Putamen (tissue), 1 donor: ENCODE data around the gene CHRFAM7A.
"Not testable (repeated sequence)": the region's sequence is repeated elsewhere in the genome, so short reads cannot be mapped to it uniquely, and the experiment has no call there.

ENCODE experiments used
- DNase-seq: peaks from one replicate; pipeline ENCODE4 v3.0.0-alpha.2; 2016; ENCODE audit warnings: low spot score

CHRFAM7A gene

DNA sequence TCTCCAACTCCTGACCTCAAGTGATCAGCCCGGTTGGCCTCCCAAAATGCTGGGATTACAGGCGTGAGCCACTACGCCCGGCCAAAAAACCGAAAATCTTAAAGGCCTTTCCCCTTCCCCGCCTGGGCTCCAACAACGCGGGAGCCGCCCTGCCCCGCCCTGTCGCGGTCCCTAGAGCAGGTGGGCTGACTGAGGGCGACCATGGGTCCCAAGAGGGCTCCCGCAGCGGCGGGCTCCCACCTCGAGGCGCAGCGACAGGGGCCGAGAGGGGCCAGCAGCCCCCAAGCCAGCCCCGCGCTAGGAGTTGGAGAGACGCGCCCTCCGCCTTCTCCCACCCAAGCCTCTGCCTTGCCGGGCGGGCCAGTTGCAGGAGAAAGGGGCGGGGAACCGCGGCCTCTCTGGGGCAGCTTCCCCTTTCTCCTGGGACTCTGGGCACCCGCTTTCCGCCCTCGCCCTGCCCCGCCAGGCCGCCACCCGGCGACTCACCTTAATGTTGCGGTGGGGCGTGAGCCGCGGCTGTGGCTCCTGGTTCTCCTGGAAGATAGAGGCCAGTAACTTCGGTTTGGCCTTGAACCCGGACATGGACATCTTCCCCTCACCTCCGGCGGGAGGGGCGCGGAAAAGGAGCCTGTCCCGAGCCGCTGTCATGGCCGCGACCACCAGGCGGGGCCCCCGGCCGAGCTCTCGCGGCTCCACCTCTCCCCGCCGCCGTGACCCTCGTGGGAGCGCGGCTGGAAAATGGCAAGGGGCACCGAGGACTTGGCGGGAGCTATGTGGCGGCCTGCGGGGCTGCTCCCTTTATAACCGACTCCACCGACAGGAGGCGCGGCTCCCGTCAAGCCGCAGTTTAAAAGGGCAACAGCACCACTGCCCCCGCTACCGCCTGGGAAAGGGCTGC lies at the start of gene CHRFAM7A:
TSS of gene CHRFAM7A (minus strand) at position 775 of the 898 bp plus-strand sequence. CDS start 10,189 bp downstream, outside the sequence.
- DNase-seq = not testable (repeated sequence)

DNA sequence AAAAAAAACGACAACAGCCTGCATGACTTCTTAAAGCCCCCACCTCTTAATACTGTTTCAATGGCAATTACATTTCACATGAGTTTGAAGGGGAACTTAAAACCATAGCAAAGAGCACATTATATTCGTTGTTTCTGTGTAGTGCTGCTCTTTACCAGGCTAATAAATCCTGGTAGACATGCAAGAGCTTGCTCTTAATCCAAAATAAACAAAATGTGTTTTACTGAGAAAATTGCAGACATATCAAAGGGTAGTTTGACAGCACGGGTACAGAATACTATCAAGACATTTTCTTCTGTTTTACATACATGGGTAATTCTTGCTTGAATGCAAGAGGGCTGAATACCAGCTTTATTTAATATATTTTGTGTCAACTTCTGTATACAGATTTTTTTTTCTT lies 45.0 kb upstream of the CHRFAM7A start:
- DNase-seq = not testable (repeated sequence)

DNA sequence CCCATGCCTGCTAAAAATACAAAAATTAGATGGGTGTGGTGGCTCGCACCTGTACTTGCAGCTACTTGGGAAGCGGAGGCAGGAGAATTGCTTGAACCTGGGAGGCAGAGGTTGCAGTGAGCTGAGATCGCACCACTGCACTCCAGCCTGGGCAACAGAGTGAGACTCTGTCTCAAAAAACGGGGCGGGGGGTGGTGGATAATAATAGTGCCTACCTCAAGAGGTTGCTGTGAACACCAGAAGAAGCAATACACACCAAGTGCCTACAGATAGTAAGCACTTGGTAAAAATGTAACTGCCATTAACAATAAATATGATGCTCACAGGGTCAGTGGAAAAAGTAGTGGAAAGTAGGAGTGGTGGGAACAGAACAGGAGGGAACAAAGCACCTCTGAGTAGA lies 42.5 kb upstream of the CHRFAM7A start:
- DNase-seq = not testable (repeated sequence)

DNA sequence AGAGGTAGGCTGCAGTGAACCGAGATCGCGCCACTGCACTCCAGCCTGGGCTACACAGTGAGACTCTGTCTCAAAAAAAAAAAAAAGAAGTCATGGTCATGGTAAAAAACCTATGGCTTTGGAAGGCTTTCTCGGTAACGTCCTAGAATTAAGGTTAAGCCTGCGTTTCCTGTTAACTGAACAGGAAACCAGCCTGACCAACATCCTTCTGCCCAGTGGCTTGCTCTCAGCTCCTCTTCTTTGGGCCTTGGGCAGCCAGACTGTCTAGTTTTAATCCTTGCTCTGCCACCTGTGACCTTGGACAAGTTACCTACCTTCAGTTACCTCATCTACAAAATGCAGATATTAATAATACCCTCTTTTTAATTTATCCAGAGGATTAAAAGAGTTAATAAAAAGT lies 27.4 kb upstream of the CHRFAM7A start:
- DNase-seq = not testable (repeated sequence)

DNA sequence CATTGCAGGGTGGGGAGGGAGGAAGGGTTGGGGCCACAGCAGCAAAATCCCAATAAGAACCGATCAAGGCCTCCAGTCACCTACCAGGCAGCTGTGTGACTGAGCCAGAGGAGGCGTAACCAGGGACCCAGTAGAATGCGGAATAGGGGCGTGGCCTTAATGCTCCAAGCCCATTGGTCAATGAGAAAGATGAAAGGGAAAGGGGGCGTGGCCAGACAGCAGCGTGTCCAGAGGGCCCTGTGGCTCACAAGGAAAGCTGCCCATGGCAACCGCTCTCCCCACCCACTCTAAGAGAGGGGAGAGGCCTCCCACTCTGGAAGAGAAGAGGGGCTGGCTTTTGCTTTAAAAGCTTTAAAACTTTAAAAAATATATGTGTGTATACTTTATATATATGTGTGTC lies 20.8 kb upstream of the CHRFAM7A start, which contains the start of gene GOLGA8R:
TSS of gene GOLGA8R (minus strand) at position 101 of the 400 bp plus-strand sequence. CDS start at position 3, 98 bp downstream.
- not testable (repeated sequence) for DNase-seq

DNA sequence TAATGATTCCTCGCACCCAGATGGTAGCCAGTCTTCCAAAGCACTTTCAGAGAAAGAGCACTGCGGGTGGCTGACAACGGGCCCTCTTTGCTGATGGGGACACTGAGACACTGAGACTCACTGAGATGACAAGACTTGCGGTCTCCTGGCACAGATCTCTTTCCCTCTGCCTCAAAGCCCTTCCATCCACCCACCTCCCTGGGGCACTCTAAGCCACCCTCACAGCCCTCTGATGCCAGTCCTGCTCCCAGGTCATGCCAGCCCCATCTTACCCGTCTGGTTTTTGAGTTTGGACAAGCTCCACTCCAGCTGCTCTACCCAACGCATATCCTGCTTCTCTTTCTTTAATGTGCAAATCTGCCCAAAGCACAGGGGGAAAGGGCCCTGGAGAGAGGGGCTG lies 14.3 kb upstream of the CHRFAM7A start:
- not testable (repeated sequence) for DNase-seq

DNA sequence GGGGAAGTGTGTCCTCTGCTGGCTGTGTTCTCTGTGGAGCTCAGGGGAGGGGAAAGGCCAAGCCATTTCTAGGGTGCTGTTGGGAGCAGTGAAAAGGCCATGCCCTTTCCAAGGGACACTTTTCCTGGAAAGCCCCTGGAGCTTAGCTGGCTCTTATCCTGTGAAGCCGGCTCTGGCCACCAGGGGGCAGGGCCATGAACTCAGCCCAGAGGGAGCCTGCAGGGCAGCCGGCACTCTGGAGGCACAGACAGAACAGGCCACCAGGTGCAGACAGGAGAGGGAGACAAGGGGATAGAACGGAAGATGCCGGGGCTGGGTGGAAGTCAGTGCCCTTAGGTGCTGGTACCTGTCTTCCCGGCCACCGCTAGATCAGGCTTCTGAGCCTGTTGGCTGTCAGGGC lies 5.6 kb upstream of the CHRFAM7A start:
- not testable (repeated sequence) for DNase-seq

DNA sequence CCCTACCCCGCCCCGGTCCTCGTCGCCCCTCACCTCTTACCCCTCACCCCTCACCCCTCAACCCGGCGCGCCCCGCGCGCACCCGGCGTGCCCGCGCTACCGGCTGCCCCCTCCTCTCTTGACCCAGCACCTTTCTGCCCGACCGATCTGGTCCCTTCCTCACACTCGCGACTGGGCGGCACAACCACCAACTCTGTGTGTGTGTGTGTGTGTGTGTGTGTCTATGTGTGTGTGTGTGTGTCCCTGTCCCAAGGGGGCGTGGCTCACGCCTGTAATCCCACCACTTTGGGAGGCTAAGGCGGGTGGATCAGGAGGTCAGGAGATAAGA lies 288 bp upstream of the CHRFAM7A start:
- not testable (repeated sequence) for DNase-seq

DNA sequence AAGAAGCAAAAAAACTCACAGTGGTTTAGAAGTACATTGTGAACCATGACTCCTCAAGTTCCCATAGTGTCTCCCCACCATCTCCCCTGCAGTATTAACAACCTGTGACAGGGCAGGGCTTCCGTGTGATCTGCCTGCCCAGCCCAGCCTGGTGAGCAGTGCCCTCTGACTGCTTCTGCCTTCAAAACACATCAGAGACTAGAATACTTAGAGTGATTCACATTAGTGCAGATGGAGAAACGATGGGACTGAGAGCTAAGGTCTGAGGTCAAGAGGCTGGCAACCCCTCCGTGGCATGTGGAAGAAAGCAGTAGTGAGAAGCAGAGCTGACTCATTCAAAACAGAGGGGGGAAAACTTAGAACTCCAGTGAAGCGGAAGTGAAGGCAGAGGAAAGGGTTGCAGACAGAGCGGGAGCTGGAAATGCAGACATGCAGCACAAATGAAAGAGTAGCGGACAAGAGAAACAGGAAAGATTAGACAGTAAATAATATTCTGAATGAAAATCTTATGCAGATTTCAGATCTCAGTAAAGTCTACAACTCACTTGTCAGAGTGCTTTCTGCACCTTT lies 6.9 kb downstream of the CHRFAM7A start:
- DNase-seq = not testable (repeated sequence)

DNA sequence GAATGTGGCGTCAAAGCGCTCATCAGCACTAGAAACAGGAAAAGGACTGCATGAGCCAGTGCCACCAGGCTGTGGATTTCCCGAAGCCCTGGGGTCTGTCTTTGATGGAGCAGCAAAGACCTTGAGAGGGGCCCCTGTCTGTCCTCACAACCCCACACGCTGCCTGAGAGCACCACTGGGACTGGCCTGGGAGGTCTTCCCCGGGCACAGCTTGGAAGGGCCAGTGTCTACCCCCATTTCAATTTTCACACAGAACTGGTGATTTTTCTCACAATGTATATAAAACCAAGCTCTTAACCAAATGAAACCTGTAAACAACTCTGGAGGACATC lies 16.3 kb downstream of the CHRFAM7A start:
- not testable (repeated sequence) for DNase-seq

DNA sequence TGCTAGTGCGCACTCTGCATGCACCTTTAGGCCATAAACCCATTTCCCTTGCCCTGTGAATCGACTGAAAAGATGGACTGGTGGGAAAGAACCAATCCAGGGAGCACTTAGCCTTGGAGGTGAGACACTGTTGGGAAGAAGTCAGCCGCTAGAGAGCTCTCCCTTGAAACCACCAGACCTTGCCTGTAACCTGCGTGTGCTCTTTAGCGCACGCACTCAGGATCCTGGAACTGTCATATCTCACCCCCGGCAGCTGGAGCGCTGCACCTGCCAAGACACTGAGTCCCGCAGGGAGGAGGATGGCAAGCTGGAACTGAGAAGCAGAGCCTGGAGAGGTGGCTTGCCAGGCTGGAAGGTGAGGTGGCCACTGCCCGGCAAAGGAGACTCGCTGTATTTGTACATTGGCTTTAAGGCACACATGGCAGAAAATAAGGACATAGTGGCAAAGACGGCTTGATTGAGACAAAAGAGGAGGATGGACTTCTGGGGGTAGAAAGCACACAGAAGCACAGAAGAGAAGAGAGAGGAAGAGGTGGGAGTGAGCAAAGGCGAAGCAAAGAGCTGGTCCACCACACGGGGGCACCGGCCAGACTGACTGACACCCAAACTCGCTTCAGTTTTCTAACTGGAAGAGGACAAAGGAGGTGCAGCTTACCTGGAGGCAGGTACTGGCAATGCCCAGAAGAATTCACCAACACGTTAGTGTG lies 16.8 kb downstream of the CHRFAM7A start:
- DNase-seq = not testable (repeated sequence)

DNA sequence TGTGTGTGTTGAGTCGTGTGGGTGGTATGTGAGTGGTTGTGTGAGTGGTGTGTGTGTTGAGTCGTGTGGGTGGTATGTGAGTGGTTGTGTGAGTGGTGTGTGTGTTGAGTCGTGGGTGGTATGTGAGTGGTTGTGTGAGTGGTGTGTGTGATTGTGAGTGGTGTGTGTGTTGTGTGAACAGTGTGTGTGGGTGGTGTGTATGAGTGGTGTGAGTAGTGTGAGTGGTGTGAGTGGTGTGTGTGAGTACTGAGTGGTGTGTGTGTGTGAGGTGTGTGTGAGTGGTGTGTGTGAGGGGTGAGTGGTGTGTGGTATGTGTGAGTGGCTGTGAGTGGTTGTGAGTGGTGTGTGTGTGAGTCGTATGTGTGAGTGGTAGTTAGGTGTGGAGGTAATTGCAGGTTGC lies 17.5 kb downstream of the CHRFAM7A start:
- DNase-seq = not testable (repeated sequence)

DNA sequence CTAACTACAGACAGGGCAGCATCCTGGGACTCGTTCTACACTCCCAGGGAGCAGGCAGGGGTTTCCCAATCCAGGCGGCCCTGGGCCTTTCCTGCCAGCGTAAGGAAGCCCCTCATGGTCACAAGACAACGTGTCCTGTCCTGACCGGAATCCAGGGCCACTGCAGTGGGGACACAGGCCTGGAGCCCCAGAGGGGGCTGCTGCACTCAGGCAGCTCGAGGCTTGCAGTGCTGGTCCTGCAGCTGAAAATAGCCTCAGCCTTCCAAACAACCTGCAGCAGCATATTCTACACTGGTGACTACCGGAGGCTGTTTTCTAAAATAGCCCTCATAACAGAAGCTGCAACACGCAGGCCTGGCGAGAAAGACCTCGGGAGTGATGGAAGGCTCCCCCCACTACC lies 18.5 kb downstream of the CHRFAM7A start:
- DNase-seq = not testable (repeated sequence)

DNA sequence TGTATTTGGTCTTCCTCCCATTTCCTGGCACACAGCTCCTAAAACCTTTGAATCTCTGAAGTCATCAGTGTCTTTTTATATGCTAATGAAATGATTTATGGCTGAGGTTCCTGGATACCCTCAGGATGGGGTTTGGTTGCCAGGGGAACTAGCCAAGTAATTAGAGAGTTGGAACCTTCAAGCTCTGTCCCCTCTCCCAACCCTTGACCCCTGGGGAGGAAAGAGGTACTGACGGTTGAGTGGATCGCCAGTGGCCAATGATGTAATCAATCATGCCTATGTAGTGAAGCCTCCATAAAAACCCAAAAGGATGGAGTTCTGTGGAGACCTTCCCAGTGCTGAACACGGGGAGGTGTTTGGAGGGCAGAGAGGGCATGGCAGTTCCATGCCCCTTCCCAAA lies 25.1 kb downstream of the CHRFAM7A start:
- DNase-seq = not testable (repeated sequence)

DNA sequence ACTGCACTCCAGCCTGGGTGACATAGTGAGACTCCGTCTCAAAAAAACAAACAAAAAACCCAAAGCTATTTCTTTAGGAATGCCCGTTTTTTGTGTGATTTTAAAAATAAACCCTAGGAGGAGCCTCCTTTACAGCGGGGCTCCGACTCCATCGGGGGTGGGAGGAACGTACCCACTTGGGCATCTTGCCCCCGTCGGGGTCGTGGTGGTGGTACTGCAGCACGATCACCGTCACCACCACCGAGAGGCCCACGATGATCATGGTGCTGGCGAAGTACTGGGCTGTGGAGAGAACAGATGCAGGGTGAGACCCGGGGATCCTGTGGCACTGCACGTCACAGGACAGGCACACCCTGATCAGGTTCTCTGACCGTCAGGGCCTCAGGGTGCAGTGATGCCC lies 26.1 kb downstream of the CHRFAM7A start:
- not testable (repeated sequence) for DNase-seq

DNA sequence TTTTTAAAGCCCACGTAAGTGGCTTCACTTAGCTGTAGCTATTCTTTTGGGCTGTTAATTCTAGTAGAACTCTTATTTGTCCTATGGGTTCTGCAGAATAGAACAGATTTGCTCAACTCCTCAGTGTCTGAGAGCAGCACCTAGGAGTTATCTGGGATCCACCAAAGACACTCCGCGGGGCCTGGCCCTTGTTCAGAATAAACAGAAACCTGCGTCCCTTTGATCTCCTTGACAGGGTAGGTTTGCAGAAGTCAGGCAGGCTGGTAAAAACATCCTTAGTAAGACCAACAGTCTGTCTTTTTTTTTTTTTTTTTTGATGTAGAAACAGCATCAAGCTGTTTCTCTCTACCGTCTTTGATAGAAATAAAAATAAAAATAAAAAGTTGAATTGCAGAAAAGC lies 31.9 kb downstream of the CHRFAM7A start:
- not testable (repeated sequence) for DNase-seq

DNA sequence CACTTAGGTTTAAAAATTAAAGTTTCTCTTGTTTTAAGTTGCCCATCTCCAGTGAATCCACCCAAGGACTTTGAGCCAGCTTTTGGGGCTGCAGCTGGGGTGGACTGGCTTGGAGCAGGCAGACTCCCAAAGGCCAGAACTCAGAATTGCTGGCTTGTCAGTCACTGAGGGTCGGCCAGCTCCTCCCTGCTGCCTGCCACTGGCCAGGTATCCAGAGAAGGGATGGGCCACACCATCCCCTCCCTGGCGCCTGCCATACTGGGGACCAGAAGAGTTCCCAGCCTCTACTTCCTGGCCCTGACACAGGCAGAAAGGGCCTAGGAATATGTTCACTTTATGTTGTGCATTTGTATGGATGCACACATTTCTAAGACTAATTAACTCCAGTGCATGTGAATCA lies 32.4 kb downstream of the CHRFAM7A start:
- not testable (repeated sequence) for DNase-seq

DNA sequence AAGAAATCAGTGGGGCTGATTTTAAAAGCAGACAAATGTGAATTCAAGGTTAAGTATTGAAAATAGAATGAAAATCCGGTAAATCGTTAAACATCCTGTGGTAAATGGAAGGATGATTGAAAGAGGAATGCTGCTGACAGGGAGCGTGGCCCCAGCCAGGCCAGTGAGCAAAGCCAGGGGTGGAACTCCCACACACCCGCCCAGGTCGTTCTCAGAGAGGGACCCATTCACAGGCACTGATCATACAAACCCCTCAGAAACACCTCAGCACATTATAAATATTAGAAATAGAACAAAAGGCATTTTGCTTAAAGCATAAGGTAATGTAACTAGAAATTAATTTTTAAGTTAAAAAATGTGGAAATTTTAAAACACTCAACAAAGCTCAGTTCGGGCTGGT lies 38.3 kb downstream of the CHRFAM7A start:
- DNase-seq = not testable (repeated sequence)

DNA sequence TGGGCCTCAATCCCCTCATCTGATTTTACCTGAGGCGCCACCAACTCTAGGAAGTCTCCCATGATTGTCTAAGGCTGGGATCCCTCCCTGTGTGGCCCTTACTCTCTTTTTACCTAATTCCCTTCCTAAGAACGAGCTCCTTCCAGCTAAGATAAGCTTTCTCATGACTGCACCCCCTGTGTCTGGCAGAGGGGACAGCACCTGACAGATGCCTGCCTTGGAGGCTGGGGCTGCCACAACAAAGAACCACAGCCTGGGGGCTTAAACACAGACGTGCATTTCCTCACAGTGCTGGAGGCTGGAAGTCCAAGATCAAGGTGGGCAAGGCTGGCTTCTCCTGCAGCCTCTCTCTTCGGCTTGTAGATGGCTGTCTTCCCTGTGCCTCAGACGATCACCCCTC lies 43.5 kb downstream of the CHRFAM7A start:
- not testable (repeated sequence) for DNase-seq

DNA sequence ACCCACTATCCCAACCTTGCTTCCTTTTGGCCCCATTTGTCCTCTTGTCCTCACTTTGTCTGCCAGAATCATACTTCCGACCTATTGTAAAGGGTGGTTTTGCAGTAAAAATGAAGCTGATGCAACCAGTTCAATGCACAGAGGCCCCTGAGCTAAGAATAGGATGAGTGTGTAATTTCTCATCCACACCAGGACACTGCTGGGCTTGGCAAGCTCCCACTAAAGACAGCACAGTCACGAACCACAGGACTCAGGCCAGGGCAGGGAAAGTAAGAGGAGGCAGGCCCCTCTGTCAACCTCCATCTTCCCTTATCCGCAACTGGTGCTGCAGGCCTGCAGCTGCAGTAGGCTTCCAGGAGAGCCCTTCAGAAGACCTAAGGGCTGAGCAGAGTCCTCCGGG lies 56.8 kb downstream of the CHRFAM7A start:
- DNase-seq = not testable (repeated sequence)

DNA sequence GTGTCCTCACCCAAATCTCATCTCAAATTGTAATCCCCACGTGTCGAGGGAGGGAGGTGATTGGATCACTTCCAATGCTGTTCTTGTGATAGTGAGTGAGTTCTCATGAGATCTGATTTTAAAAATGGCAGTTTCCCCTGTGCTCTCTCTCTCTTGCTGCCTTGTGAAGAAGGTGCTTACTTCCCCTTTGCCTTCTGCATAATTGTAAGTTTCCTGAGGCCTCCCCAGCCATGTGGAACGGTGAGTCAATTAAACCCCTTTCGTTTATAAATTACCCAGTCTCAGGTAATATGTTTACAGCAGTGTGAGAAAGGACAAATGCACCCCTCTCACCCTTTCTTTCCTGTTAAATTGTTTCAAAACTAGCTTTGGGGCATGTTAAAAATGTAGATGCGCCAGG lies 59.2 kb downstream of the CHRFAM7A start:
- DNase-seq = not testable (repeated sequence)

DNA sequence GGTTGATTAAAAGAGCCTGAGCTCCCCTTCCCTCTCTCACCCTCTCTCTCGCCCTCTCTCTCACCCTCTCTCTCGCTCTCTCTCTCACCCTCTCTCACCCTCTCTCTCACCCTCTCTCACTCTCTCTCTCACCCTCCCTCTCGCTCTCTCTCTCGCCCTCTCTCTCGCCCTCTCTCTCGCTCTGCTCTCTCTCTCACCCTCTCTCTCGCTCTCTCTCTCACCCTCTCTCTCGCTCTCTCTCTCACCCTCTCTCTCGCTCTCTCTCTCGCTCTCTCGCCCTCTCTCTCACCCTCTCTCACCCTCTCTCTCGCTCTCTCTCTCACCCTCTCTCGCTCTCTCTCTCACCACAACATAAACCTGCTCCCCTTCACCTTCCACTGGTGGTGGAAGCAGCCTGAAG lies 67.2 kb downstream of the CHRFAM7A start:
- peak; percentile 0 for DNase-seq

DNA sequence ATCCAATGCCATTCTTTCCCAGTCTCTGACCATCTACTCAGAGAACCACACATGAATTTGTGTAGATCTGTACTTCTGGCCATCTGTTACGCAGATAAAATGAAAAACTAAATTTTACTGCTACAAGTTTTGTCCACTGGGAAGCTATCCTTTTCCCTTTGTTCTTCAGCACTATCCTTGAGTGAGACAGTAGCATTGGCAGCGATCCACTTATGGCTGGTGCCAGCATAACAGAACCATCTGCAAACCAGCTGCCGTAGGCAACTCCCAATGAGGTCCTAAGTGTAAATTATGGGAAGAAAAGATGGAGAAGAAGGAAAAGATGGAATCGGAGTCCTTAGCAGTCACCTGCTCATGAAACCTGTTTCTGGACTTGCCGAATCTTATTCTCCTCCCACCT lies 72.3 kb downstream of the CHRFAM7A start:
- not testable (repeated sequence) for DNase-seq
